Measurements from ENCODE around the gene TBPL2. TPM values are rescaled to one million over a fixed set of nuclear protein-coding genes. Genes with fewer than 3 reads are reported as not detected.
A peak's percentile ranks its signal among the peaks of the same experiment; 100 is the strongest.
"Not testable (repeated sequence)": the region's sequence is repeated elsewhere in the genome, so short reads cannot be mapped to it uniquely, and the experiment has no call there.

TBPL2 gene
- total RNA-seq, 1 experiment from 2014 or later, result not detected

DNA sequence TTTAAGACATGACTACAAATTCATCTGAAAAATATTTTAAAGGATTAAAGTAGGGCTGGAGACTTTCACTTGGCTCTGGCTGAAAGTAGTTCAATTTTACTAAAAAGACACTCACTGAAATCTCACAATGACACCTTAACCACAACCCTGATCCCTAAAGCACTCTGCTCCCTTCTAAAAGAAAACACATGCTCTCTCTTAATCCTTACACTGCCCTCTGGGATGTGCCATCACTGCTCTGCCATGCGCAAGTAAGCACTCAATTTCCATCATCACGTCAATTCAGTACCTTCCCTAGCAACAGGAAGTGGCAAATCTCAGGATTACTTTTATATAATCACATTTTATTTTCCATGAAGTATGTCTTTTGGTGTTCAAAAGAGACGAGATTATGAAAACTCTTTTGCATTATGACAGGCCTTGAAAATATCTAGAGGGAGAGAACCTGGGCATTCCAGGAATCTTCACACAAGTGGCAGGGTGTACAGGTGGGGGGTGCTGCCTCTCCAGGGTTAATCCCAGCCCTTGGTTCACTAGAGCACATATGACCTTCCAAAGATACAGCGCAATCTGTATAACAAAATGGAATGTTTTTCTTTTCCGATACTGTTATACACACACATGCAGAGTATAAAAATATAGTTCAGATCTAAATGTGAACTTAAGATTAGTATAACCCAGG is 36.1 kb downstream of the TBPL2 start:
- DNase-seq (ENCODE audit: low read depth), result no peak

DNA sequence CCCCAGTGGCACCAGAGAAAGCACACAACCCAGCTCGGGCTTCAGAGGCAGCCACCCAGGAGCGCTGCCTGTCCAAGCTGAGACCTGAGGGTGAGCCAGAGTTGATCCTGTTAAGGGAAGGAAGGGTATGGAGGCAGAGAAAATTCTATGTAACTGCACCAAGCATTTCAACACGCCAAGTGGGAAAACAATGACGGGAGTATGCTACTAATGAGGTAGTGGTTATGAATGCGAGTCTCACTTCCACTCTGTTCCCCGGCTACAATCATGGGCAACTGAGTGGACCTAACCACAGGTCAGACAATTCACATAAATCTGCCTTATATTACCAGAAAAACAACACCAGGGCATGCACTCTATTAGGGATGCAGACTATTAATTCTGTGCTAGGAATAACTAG is 38.7 kb downstream of the TBPL2 start:
- DNase-seq (ENCODE audit: low read depth), result no peak

DNA sequence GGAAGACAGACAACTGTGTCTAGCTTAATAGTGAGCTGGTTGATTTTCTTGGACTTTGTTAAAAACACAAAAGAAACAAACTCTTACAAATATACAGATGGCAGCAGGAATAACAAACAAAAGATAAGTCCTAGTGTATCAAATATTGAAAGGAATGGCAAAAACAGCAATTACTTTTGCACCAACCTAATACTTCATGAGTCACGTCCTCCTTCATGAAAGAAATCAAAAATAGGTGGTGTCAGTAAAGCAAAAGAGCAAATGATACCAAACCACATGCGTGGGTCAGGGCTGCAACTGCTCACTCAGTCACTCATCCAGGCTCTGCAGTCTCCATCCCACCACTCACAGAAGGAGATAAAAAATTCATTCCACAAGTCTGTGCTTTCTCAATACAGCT is 40.6 kb downstream of the TBPL2 start:
- peak; percentile 46 for DNase-seq (ENCODE audit: low read depth)

DNA sequence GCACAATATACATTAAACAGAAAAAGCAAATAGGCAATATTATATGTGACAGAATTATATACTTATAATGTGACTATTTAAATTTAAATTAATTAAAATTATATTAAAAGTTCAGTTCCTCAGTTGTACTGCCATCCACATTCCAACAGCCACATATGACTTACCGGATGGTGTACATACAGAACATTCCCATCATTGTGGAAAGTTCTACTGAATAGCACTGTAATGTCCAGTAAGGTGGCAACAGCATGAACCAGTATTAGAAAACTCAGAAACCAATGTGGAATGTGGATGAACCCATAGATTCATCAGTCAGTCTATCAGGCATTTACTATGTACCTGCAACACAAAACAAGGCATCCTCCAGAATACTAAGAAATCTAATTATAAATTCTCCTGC is 41.2 kb downstream of the TBPL2 start:
- no peak for DNase-seq (ENCODE audit: low read depth)

DNA sequence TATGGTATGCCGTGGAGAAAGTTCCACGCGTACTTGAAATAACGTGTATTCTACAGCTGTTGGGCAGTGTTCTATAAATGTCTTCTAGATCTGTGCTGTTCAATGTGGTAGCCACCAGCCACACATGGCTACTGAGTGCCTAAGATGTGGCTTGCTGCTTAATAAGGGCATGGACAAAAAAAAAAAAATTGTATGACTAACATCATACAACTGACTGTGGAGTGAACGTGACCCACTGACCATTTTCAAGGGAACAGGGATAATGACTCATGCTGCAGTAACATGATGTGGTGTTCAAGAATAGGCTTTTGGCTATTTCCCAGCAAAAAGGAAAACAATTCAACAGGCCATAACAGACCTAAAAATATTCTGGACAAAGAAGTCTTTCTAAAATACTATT is 41.7 kb downstream of the TBPL2 start:
- DNase-seq (ENCODE audit: low read depth), result peak; percentile 96

DNA sequence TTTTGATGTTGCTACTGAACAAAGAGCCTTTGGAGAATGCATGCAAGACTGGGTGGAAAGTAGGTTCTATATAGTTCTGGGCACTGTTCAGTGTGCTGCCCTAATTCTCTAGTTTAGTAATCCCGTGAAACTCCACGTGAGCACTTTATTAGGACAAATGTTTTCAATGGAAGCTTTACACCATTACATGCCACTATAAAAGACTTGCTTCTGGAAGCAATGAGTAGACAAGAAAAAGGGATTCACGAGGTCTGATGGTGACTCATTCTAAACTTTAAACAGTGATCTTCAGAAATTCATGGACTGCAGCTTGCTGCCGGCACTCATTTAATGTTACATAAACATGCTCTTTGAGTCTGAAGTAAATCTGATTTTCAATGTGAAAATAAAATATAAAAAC is 51.1 kb downstream of the TBPL2 start:
- peak; percentile 59 for DNase-seq (ENCODE audit: low read depth)

DNA sequence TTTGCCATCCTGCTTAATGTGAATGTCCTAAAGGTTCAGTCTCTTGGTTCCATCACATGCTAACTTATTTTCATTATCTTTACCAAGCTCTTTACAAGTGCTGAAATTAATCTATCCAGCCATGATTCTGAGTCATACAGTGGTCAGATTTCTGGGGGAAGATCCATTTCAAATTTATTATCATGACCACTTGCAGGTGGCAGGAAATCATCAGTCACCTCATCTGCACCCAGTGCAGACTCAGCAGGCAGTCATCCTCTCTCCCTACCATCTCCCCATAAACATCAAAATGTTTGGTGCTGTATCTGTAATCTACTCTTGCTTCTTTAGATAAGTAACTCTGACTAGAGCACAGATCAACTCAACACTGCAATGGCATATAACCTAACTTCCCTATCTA is 52.3 kb downstream of the TBPL2 start:
- peak; percentile 80 for DNase-seq (ENCODE audit: low read depth)

DNA sequence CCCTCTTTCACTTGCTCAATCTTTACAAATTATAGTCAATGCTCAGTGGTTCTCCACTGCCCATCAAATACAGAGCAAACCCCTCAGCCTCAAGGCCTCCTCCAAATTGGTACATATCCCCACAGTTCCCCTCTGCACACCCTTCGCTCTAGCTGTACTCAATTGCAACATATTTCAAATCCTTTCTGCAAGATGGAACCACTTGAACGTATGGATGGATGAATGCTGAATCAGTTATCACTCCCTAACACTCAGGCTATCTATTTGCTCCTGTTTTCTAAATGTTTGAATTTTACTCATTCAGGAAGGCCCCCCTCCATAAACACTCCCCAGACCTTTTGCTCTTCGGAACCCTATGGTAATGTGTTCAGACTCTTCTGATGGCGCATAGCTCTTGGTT is 53.3 kb downstream of the TBPL2 start:
- no peak for DNase-seq (ENCODE audit: low read depth)

DNA sequence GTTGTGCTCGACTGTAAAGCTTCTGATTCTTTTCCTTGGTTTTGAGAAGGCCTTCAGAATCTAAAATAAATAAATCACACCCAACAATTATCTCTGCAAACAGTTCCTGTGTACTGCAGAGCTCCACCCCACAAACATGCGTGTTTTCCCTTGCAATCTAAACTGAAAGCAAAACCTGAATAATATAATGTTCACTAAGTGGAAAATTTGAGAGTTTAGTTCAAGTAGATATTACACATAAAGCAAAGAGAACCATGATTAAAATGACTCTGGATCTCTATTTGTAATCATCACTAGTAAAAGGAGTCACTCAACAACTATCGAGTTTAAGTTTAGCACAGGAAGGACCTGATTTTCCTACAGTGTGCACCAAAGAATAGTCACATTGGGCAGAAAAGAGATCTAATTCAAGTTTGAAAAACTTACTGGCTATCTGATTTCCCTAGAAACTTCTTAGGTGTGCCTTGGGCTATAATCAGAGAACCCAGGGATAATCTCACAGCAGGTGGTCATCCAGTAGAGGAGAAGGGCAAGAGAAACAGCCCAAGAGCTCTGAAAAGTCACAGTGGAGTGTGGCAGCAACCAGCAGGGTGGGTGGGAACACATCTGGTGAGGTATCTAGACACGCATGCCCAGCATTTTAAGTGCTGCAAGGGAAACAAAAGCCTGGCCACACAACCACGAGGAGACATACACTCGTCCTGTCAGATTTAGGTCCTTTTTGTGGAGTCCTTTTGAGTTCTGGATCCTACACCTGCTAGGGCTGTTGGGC is 54.2 kb downstream of the TBPL2 start:
- DNase-seq (ENCODE audit: low read depth), result no peak

DNA sequence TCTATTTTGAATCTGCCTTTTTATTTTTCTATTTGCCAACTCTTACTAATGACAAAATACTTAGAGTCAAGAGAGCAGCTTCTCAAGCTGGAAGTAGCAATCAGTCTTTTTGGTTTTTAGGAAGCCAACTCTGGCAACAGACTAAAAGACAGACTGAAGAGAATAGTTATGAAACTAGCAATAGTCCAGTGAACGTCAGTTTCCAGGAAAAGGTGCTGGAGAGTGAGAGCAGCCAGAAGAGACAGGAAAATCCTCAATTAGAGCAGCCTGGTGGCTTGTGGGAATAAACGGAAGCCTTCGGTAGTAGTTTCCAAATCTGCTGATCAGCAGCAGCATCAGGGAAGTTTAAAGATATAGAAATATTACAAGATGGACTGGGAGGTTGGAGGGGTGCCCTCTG is 55.9 kb downstream of the TBPL2 start:
- no peak for DNase-seq (ENCODE audit: low read depth)

DNA sequence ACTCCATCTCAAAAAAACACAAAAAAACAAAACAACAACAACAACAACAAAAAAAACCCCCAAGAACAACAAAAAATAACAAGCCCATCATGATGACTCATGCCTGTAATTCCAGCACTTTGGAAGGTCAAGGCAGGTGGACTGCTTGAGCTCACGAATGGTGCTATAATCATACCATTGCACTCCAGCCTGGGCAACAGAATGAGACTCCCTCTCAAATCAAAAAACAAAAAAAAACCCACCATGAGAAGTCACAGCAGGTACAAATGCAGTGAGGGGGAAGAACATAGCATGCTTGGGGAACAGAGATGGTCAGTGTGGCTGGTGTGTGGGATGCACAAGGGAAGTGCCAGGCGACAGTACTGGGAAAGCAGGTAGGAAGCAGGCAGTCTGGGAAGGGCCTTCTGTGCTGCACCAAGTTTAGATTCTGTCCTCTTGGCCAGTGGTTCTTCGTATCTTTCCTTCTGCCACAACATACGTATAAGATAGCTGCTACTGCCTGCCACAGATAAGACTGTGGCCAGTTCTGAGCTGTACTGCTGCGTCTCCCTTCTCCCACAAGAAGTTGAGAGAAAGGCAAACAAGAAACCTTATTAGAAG is 56.8 kb downstream of the TBPL2 start:
- no peak for DNase-seq (ENCODE audit: low read depth)

DNA sequence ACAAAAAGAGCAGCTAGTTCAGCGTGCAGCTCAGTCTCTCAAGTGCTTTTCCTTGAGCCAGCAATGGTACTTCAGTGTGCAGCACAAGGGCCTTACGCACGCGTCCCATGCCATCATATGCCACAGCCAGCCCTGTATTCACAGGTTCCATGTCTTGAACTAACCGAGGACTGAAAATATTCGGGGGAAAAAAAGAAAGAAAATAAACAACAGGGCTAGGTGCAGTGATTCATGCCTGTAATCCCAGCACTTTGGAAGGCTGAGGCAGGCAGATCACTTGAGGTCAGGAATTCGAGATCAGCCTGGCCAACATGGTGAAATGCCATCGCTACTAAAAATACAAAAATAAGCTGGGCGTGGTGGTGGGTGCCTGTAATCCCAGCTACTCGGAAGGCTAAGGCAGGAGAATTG is 57.4 kb downstream of the TBPL2 start:
- not testable (repeated sequence) for DNase-seq (ENCODE audit: low read depth)

DNA sequence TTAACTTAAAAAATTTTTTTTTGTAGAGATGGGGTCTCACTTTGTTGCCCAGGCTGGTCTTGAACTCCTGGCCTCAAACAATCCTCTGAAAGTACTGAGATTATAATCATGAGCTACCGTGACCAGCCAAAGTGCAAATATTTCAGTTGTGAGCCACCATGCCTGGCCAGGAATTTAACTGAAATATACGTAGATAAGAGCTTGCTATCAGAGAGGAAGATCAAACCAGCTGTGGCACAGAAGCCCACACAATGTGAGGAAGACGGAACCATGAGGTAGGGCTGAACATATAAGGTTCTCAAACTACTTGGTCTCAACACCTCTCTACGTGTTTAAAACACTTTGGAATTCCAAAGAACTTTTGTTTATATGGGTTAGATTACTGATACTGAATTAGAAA is 57.9 kb downstream of the TBPL2 start:
- DNase-seq (ENCODE audit: low read depth), result no peak

DNA sequence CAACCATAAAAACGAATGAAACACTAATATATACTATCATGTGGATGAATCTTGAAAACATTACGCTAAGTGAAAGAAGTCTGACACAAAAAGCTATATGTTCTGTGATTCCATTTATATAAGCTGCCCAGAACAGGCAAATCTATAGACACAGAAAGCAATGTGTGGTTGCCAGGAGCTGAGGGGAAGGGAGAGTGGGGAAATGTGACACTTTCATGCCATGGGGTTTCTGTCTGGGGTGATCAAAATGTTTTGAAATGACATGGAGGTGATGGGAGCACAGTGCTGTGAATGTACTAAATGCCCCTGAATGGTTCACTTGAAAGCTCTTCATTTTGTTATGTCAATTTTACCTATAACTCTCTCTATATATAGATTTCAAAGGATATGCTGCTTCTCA is 58.9 kb downstream of the TBPL2 start:
- no peak for DNase-seq (ENCODE audit: low read depth)

DNA sequence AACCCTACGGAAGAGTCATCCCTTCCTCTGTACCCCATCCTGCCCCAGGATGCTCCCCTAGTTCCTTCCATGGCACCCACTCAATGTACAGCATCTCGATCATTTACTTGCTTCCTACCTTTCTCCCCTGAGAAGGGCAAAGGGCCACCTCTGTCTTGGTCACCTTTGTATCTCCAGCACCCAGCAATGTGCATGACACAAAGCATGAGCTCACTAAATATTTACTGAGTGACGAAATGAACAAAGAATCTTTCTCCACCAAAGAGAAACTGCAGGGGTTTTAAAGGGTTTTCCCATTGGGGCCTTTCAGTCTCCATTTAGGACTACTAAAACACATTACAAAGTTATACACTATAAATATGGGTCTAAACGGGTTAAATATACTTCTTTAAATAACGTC is 59.4 kb downstream of the TBPL2 start:
- DNase-seq (ENCODE audit: low read depth), result no peak

DNA sequence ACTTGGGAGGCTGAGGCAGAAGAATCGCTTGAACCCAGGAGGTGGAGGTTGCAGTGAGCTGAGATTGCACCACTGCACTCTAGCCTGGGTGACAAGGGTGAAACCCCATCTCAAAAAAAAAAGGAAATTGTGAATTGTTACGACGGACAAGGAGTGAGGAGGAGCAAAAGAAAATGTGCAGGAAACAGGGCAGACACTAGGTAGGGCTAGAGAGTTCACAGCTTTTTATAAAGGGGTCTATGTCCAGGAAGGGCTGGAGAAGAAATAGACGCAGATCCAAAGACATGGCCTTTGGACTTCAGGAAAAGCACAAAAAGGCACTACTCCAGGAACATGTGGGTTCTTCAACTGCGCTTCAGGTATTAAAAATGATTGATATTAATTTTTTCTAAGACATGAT is 63.2 kb downstream of the TBPL2 start:
- no peak for DNase-seq (ENCODE audit: low read depth)

DNA sequence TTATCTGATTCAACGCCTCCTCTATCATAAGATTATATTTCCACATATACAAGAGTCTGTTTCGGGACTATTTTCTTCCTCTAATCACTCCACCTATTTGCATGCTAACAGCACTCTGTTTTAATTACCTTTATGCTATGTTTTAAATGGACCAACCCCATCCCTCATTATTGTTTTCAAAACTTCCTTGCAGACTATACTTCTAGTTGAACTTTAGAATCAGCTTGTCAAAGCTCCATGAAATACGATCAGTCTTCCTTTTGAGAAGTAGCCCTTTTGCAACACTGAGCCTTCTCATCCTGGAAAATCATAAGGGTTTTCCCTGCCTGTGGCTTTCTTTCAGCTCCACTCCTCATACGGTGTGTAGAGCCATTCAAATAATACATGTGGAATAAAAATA is 65.6 kb downstream of the TBPL2 start:
- DNase-seq (ENCODE audit: low read depth), result no peak

DNA sequence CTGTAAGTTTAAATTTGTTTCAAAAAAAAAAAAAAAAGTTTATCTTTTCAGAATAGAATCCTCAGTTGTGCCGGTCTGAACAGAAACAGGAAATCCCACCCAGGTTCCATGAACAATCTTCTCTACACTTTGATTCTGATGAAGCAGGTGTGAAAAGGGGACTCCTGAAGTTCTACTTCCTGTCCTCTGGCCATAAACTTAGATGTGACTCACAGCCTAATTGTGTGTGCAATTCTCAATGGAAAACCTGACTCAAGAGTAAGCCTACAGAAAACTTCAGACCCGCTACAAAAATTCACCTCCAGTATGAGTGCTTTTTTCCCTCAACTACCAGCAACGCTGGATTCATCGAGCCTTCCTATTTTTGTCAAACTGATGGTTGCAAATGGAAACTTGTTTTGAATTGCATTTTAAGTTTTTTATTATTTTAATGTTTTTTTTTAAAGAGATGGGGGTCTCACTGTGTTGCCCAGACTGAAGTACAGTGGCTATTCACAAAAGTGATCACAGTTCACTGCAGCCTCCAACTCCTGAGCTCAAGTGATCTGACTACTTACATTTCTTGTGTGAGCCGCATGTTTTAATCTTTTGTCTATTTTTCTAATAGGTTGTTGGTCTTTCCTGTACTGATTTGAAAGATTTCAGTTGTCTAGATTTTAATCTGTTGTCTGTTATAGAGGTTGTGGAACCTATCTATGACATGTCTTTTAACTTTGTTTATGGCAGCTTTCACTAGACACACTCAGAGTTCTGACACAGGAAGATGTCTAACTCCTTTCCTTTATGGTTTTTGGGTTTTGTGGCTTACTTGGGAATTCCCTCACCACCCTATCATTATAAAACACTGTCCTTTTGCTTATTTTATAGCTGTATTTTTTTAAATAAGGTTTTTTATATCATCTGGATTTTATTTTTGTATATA is 66.4 kb downstream of the TBPL2 start:
- DNase-seq (ENCODE audit: low read depth), result peak; percentile 64

DNA sequence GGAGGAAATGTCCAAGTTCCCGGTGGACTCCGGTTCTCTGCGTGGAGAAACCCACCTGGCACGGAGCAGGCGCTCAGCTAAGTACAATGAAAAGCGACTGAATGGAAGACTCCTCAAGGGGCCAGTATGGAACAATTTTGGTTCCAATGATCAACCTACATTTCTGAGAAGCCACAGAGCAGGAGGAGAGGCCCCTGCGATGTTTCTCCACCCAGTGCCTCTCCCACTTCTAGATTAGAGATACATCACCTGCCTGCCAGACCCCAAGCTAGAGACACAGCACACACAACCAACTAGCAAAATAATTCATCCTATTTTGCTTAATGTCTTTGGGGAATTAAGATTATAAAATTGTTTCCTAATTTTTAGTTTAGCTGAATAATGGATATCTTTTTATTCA is 67.6 kb downstream of the TBPL2 start:
- DNase-seq (ENCODE audit: low read depth), result no peak

DNA sequence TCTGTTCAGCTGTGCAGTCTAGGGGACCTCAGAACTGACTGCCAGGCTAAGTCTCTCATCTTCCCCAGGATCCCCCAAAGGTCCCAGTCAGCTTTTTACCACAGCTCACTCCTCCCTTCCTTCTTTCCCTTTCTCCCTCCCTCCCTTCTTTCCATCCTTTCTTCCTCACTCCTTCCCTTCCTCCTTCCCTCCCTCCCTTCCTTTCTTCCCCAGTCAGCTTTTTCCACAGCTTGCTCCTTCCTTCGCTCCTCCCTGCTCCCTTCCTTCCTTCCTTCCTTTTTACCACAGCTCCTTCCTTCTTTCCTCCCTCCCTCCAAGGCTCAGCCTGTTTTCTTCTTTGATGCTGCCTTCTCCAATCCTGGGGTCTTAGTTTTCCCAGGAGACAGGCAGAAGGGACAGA is 68.0 kb downstream of the TBPL2 start:
- no peak for DNase-seq (ENCODE audit: low read depth)

DNA sequence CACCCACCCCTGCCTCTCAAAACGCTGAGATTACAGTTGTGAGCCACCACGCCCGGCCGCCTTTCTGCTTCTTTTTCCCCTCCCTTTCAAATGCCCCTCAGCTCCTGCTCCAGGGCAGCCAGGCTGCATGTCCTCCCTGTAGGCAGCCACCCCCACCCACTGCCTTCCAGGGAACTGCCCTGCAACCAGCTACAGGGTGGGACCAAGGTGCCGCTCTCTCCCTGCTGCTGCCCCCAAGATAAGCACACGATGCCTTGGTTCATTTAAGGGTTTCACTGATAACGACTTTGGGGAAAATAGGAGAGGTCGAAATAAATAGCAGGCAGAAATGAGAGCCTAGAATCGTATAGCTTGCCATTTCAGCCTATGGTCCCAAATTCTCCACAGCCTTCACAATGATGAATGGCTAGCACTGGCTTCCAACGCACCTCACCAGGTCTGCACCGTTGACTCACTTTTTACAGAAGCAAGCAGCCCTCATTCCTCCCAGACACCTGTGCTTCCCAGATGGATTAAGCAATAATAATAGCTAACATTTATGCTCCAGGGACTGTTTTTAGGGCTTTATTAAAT is 69.4 kb downstream of the TBPL2 start:
- DNase-seq (ENCODE audit: low read depth), result no peak

Data from HT1080 (cell line).